GM21515 (cell line): ENCODE results near the gene TRNT1.

Experiments
- ATAC-seq: cut with Tn5 transposase; IDR thresholded peaks from one replicate; pipeline ENCODE4 v1.9.1; 2021; ENCODE audit not compliant: unreplicated experiment

The TRNT1 gene

DNA sequence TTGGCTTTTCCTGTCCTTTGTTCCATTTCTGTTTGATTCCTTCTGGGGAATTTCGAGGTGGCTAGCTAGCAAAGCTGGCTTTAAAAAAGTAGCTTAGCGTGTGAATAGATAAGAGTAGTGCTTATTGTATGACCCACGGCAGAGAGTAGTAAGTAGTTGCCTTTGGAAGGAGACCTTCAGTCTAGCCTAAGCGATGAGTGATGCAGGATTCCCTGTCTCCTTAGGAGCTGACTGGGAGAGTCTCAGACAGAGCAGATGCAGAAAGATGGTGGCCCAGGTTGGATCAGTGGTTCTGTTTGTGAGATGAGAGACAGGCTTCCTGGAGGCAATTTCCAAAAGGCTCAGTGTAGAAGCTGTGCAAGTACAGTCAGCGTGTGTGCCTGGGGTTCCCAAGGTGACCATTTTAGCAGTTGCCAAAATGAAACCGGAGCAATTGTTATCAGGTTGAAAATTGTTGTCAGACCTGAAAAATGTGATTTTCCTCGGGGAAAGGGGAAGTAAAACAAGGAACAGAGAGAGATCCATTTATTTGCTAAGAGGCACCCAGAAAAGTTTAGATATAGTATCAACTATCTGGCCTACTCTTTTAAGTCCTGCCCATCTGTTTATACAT is 15.9 kb upstream of the TRNT1 start:
- ATAC-seq: no peak

DNA sequence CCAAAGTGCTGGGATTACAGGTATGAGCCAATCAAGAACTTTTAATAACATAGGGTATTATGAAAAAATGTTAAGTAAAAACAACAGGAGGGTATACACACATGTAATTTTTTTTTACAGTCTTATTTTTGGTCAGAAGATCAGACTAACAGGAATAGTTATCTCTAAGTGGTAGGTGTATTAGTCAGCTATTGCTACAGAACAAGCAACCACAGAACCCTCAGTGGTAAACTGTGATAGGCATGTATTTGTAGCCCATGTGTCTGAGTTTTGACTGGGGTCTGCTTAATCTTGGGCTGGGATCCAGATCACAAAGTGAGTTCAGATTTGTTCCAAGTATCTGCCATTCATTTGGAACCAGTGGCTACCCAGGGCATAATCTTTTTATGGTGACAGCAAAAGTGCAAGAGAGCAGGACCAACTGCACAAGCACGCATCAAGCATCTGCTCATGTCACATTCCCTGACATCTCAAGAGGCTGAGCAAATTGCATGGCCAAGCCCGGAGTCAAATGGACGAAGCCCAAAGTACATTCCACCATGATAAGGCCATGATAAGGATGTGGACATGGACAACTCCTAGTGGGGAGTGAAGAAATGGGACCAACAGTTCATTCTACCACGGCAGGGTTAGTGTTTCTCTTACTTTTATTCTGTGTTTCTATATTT is 13.6 kb upstream of the TRNT1 start:
- no peak for ATAC-seq

DNA sequence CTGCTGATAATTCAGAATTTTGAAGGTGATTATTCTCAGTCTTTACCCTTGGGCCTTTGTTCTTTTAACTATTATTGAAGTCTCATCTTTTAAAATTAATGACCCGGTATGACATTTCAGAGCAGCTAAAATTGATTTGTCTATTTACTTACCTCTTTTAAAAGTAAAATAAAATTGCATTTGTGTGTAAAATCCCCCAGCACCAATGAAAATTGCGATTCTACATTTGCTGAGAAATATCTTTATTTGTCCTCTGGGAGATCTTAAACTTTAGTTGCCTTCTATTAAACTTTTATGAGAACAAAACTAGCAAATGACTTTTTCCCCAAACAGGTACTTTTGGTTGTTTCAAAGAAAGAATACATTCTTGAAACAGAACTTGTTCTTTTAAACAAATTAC is 9.1 kb upstream of the TRNT1 start:
- no peak for ATAC-seq

DNA sequence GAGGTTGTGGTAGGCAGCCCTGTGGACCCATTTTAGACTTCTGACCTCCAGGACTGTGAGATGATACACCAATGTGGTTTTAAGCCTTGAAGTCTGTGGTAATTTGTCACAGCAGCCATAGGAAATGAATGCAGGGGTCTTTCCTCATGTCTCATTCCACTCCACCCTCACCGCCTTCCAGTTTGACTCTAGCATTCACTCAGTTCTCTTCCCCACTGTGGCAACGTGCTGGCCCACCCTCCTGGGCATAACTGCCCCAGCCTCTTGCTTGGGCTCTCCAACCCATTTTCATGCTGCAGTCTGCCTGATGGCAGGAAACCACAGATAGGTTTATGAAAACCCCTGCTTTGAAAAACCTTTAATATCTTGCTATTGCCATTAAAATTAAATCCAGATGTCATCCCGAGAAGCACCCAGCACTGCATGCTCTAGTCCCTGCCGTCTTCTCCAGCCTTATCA is 7.3 kb upstream of the TRNT1 start:
- no peak for ATAC-seq

DNA sequence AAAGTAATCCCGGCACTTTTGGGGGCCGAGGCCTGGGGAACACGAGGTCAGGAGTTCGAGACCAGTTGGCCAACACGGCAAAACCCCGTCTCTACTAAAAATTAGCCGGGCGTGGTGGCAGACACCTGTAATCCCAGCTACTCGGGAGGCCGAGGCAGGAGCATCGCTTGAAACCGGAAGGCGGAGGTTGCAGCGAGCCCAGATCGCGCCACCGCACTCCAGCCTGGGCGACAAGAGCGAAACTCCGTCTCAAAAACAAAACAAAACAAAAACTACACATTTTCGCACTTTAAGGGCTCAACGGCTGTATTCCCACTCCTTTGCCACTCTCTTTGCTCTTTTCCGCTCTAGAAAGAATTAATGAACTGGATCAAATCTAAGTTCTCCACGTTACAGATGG is 763 bp upstream of the TRNT1 start:
- ATAC-seq: no peak

DNA sequence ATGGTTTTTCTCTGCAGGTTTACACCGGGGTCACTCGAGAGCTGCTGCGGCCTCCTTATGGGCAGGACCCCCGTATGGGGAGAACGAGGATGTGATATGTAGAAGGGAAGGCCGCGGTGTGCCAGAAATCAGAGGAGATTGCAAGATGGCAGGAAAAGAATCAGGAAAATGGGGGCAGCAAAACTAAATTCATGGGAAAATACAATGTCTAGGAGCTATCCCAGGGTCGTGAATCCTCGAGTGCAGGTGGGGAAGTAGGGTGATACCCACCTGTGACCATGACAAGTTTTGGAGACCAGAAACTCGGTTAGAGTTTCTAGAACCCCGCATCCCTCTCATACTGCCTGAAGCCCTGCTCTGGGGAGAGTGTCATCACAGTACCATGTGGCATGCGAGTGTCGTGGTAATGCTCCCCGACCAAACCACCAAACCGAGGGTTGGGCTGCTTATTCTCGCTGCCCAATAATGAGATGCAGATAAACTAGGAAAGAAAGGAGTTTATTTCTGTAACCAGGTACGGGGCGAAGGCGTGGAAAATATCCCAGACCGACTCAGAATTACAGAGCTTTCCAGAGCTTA is 781 bp downstream of the TRNT1 start:
- peak; percentile 23 for ATAC-seq

DNA sequence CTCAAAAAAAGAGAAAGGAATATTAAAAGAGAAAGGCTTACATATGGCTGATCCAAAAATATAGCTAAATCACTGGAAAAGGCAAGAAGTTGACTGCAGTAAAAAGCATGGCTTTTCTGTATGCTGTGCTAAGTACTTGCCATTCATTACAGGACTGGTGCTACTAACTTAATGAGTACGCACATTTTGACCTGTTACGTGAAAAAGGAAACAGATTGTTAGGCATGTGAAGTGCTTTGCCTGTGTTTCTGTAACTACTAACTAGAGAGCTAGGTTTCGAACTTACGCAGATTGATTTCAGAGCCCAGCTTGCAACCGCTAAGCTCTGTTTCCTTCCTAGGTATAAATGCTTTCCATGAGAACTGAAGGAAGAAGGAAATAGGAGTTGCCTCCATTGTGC is 2.8 kb downstream of the TRNT1 start:
- no peak for ATAC-seq

DNA sequence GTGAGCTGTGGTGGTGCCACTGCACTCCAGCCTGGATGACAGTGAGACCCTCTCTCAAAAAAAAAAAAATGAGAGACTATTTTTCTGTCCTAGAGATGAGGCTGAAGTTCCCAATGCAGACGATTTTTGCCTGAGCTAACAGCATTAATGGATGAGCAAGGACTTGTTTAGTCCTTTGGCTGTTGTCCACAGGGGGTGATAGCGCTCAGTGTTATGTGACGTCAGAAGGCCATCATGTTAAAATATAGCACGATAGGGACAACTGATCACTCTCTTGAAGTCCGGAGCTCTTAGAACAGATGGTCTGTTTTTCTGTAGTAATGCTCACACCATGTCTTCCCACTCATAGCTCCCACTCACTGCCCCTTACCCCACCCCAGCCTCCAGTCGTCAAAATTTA is 6.8 kb downstream of the TRNT1 start:
- ATAC-seq: no peak

DNA sequence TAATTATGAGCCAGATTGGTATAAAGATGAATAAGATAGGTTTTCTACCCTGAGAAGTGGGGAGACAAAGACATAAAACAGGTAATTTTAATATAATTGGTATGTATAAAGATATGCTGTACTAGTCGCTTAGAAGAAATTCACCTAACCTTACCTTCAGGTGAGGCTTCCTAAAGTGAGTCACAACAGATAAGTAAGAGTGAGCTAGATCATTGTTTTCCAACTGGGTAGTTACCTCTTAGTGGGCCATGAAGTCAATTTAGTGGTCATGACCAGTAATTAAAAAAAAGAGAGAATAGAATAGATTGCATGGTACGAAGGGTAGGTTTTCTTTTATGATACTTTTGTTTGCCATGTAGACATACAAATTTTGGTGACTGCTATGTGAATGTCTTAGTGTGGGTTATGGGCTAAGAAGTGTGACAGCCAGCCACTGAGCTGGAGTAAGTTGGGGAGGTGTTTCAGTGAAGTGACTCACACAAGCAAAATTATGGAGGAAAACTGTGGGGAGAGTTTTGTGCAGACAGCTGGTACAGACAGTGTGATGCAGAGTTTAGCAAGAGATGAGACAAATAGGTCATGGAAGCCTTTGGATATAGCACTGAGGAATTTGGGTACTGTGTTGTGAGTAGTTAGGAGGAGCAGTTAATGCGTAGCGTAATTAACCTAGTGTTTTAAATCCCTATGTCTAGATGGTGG is 8.2 kb downstream of the TRNT1 start:
- ATAC-seq: no peak

DNA sequence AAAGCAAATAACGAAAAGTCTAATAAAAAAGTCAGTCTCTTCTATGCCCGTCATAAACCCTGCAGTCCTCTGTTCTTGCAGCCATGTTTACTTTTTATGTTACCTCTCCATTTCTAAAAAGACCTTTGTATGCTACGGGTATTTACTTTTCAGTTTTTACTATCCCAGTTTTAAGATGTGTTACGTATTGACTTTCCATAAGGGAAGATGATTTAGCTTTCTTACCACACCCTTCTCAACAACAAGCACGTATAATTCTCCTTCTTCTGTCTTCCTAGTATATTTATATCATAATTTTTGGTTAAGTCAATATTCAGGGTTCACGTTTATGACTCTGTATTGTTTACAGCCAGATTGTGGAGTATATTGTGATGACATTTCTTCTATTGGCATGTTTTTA is 10.8 kb downstream of the TRNT1 start:
- no peak for ATAC-seq

DNA sequence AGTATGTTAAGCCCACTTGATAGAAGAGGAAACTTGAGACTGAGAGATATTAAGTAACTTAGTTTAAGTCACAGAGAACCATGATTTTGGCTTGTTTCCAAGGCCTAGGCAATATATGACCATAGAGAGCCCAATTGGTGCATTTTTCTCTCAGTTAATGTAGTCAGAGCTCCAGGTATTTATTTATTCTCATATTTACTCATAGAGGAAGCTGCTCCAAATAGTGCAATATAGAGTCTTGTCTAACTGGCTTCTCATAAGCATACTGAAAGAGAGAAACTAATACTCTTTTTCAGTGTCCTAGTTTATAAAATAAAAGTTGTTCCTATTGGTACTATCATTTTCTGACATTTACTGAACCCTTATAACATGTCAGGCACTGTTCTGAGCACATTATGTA is 15.2 kb downstream of the TRNT1 start:
- no peak for ATAC-seq

DNA sequence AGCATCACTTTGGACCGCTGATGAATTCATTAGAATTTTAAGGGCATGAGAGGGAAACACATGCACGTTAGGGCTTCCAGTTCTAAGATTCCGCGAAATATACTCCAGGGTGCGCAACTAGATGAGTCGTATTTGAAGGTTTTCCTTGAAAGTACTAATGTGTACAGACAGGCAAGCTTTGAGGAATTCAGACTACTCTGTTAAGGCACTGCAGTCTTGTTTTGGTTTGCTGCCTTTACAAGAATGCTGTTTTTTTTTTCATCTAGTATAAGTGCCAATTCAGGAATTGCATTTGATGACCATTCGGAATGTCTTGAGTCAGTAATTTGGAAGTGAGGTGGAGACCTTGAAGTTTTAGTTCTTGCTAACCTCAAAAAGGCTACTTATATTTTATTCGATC is 19.1 kb downstream of the TRNT1 start:
- no peak for ATAC-seq

DNA sequence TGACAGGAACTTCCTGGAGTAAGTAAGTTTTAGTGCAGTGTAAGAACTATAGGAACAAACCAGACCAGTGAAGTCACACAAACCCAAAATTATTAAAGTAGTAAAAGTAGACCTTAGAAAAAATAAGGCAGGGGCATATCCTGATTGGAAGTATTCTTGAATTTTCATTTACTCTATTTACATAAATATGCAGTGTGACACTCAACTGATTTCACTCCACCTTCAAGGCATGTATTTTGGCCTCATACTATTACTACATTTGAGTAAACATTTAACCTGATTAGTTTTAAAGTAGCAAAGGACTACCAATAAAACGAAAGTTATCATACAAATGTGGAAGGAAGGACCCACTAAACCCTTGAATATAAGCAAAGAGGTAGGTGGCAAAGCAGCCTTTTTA is 22.8 kb downstream of the TRNT1 start:
- no peak for ATAC-seq

DNA sequence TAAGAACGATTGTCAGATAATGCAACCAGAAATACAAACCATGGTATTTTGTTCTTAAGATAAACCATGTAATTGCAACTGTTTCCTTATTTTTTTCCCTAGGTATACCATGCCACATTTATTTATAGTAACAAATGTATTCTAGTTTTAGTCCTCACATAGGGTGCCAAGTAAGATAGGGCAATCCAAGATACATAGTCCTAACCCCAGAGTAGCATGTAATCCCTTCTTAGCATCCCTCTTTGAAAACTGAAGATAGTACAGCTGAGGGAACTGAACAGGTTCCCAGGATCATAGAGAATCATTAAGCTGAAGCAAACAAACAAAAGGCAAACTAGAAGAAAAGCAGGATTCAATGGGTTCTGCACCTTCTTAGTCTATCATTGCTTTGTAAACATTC is 24.8 kb downstream of the TRNT1 start:
- no peak for ATAC-seq

DNA sequence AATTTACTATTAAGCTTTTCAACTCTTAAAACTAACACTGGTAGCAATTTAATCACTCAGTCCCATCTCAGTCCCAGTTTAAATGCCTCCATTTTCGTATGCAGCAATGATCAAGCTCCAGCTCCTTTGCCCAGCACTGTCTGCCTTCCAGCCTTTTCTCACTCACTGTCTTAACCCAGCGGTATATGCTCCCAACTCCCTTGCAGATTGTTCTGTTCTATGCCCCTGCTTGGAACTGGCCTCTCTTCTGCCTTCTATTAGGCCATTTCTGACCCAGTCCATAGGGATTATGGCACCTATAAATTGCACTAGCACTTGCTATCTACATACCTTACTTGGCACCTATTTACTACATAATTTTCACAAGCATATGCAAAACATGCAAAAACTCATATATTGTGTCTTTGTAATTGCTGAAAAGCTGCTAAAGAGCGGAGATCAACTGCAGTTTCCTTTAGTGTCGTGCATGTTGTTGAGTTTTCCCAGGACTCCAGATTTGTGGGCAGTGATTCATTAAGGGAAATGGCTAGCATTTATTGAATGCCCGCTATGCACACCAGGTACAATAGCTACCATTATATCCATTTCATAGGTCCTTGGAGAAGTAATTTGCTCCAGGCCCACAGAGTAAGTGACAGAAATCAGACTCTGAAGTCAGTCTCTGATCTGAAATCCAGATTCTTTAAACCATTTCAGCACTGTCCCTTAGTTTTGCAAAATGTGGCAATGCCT is 28.3 kb downstream of the TRNT1 start:
- ATAC-seq: no peak

DNA sequence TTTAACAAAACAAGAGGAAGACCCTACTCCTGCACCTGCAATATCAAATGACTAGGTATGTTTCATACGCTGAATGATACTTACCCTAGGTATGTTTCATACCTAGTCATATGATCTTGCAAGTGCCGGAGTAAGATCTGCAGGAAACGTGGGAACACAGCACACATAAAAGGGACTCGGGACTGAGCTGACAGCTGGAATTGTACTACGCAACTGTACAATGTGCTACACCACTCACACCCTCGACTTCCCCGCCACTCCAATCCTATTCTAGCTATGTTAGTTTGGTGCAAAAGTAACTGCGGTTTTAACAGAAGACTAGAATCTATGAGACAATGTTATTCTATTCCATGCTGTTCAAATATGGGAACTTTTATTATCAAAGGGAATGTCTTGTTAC is 30.7 kb downstream of the TRNT1 start:
- ATAC-seq: no peak

DNA sequence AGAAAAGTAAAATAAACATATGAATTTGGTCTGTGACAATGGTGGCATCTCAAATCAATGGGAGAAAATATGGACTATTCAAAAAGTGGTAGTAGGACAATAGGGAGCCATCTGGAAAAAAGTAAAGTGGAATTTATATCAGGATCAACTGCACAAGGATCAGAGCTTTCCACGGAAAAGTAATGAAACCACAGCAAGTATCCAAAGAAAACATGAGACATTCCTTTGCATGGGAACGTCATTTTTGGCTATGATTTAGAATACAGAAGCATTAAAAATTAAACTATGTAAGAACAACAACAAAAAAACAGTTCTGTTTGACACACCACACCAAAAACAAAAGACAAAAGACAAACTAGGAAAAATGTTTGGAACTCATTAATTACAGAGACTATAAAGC is 34.1 kb downstream of the TRNT1 start:
- ATAC-seq: no peak

DNA sequence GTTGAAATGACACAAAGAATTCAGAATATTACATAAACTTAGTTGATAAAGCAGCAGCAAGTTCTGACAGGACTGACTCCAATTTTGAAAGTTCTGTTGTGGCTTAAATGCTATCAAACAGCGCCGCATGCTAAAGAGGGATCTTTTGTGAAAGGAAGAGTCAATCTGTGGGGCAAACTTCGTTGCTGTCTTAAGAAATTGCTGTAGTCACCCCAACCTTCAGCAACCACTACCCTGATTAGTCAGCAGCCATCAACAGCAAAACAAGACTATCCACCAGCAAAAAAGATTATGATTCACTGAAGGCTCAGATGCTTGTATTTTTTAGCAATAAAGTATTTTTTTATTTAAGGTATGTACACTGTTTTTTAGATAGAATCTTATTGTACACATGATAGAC is 38.5 kb downstream of the TRNT1 start:
- no peak for ATAC-seq

DNA sequence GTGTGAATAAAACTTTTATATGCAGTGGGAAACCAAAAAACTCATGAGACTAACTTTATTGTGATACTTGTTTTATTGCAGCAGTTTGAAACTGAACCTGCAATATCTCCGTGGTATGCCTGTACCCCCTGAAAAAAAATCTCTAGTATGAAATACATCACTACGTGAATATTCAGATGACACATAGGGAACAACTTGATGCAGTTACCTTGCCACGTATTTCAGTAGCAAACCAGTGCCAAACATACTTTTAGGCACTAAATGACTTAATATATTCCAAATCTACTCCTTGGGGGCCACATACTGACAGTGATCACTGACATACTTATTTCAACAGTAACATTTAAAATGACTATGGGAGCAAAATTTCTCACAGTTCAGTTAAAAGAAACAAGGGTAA is 38.9 kb downstream of the TRNT1 start:
- ATAC-seq: no peak

DNA sequence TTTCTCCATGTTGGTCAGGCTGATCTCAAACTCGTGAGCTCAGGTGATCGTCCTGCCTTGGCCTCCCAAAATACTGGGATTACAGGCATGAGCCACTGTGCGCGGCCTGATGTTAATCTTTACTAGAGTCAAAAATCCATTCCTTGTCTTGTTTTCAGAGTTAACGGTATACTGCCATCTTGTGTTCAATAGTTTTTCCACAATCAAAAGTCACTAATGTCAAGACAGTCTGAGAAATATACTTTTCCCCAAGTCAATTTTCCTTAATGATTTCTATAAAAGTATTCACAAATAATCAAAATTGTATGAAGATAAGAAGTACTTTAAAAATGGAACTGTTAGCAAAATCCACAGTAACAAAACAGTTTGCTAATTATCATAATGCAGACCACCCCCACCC is 44.3 kb downstream of the TRNT1 start:
- no peak for ATAC-seq

DNA sequence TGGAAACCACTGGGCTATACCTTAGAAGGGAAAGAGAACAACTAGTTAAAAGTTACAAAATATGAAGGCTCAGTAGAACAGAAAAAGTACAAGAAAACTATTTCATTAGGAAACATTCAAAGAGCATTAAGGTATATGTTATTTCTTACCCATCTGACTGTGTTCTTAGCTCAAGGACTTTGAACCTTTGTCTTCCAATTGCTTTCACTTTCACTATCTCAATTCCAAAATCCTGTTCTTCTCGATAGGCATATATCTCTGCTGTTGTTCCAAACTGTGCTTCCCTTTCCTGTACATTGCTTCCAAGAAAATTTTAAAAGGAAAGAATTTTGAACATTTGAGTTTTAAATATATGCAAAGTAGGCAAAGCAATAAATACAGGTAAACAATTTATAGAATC is 45.9 kb downstream of the TRNT1 start:
- no peak for ATAC-seq
